Esophagus muscularis mucosa (tissue), 4 donors: ENCODE measurements around the gene NAA40. TPM values are rescaled to one million over a fixed set of nuclear protein-coding genes. Genes with fewer than 3 reads are reported as not detected.

Source experiments
- DNase-seq: peaks from one replicate; pipeline ENCODE4 v3.0.0-alpha.2; 2017; ENCODE audit errors: extremely low spot score
- H3K27ac ChIP-seq, 4 donors: fragments of 200-600 bp; sonication (generic); replicated peaks in 1 of 4; 1 replicate in 3 of 4; 2 replicates in 1 of 4; pipeline ENCODE4 v1.5.1; 2016 to 2019; ENCODE audit warnings: mild to moderate bottlenecking in 1 of 4
- H3K27me3 ChIP-seq, 4 donors: fragments of 200-600 bp; sonication (generic); one replicate each; pipeline versions ENCODE4 v1.5.1 to v1.6.0; 2016 to 2019
- H3K36me3 ChIP-seq, 4 donors: fragments of 200-600 bp; sonication (generic); one replicate each; pipeline ENCODE4 v1.5.1; 2016 to 2019
- H3K4me1 ChIP-seq, 4 donors: fragments of 200-600 bp; sonication (generic); one replicate each; pipeline ENCODE4 v1.5.1; 2016 to 2019
- H3K4me3 ChIP-seq, 4 donors: fragments of 200-600 bp; sonication (generic); 1 replicate in 2 of 4; 2 replicates in 2 of 4; pipeline ENCODE4 v1.5.1; 2016 to 2019; ENCODE audit warnings: mild to moderate bottlenecking in 4 of 4, moderate library complexity in 1 of 4
- H3K9me3 ChIP-seq, 4 donors: fragments of 200-600 bp; sonication (generic); 1 replicate in 3 of 4; 2 replicates in 1 of 4; pipeline ENCODE4 v1.5.1; 2016 to 2019
- CTCF ChIP-seq, 3 experiments: fragments of 200-600 bp in 2 of 3; fragments of 450-650 bp in 1 of 3; sonication (generic) in 2 of 3; IDR thresholded peaks; one replicate each; pipeline ENCODE4 v1.5.1; 2017 to 2019; ENCODE audit warnings: antibody characterized with exemption in 3 of 3, mild to moderate bottlenecking in 2 of 3, moderate library complexity in 1 of 3
- EP300 ChIP-seq: sonication (generic); formaldehyde crosslinking; IDR thresholded peaks from one replicate; pipeline ENCODE4 v1.6.1; 2017; ENCODE audit warnings: antibody characterized with exemption
- POLR2A ChIP-seq: fragments of 450-650 bp; IDR thresholded peaks from one replicate; pipeline ENCODE4 v1.6.1; 2017; ENCODE audit warnings: antibody characterized with exemption, moderate library complexity, mild to moderate bottlenecking, low read depth
- POLR2AphosphoS5 ChIP-seq, 2 donors: sonication (generic); formaldehyde crosslinking; IDR thresholded peaks; one replicate each; pipeline ENCODE4 v1.6.1; 2017; ENCODE audit warnings: antibody characterized with exemption in 2 of 2
- WGBS: methylation state at CpG from one replicate; pipeline ENCODE4 v1.1.5; 2018; 5-methylcytosine and 5-hydroxymethylcytosine counted together
- intact Hi-C: fragments of 100-400 bp; cut with DNase I; formaldehyde crosslinking; loops from one replicate; pipeline ENCODE4 v1.15.1; 2023
- total RNA-seq, 4 donors: library from RNA; depleted of rRNA; stranded (reverse); fragments of >200 nt; gene quantifications; one replicate each; pipeline versions ENCODE4 v1.1.0 to v1.2.1, GENCODE V29; 2016

Gene NAA40
- total RNA-seq, 4 donors from 2014 or later: 3.8 to 8.8 (median 8.0) TPM

- Histone ChIP-seq H3K9me3 (no peaks in the 10 kb centered on the region), H3K36me3 (peaks cover 3 to 28% (median 16%) of the 10 kb centered on the region in 4 donors), H3K27ac (peak overlapping the region; percentile 82 to 92 (median 84)), H3K27me3 (no peaks in the 10 kb centered on the region), H3K4me1 (peaks cover 14 to 28% (median 26%) of the 10 kb centered on the region in 4 donors), H3K4me3 (peak overlapping the region; percentile 85 to 99 (median 92))
- under 1% methylated on average over 18 of the region's 18 CpGs for WGBS
- TF ChIP-seq POLR2A: no peak
- no peak for TF ChIP-seq EP300
- TF ChIP-seq CTCF (IDR thresholded peaks at IDR 0.05): no peak
- TF ChIP-seq POLR2AphosphoS5 (IDR thresholded peaks at IDR 0.05): no peak
- no peak for DNase-seq
- intact Hi-C loops: no loop called here
These were observed 47.0 kb downstream of the NAA40 start for GRCh38 chr11:63985812-63986155.

- peaks cover 14 to 28% (median 26%) of the 10 kb centered on the region in 4 donors for H3K4me1 ChIP-seq
- H3K27me3 ChIP-seq: no peaks in the 10 kb centered on the region
- no peaks in the 10 kb centered on the region for H3K9me3 ChIP-seq
- 3% methylated on average over 5 of the region's 63 CpGs for WGBS
- peak; percentile 81 to 91 for TF ChIP-seq POLR2AphosphoS5 (IDR thresholded peaks at IDR 0.05)
- no peak for TF ChIP-seq CTCF (IDR thresholded peaks at IDR 0.05)
- TF ChIP-seq EP300: no peak
- H3K27ac ChIP-seq: peak within 1 kb of the TSS; percentile 82 to 92 (median 84)
- peak within 1 kb of the TSS; percentile 85 to 99 (median 92) for H3K4me3 ChIP-seq
- DNase-seq: peak; percentile 97
- peaks cover 4 to 33% (median 21%) of the 10 kb centered on the region in 4 donors for H3K36me3 ChIP-seq
- intact Hi-C loops: no loop called here
These were observed 47.5 kb downstream of the NAA40 start, which contains the start of gene OTUB1 for GRCh38 chr11:63986156-63986931. TSS of gene OTUB1 (plus strand) at chr11:63986438. CDS start at chr11:63986457, 19 bp downstream.

GRCh38 chr11:63986932-63987513, 48.2 kb downstream of the NAA40 start:
- DNase-seq: no peak
- intact Hi-C loops: no loop called here
- WGBS: 54% methylated on average over 15 of the region's 25 CpGs
- peak overlapping the region; percentile 85 to 99 (median 92) for H3K4me3 ChIP-seq
- no peak for TF ChIP-seq POLR2A
- TF ChIP-seq EP300: no peak
- no peak for TF ChIP-seq POLR2AphosphoS5 (IDR thresholded peaks at IDR 0.05)
- TF ChIP-seq CTCF (IDR thresholded peaks at IDR 0.05): no peak
- no peaks in the 10 kb centered on the region for H3K27me3 ChIP-seq
- H3K27ac ChIP-seq: peak overlapping the region; percentile 82 to 92 (median 84)
- peaks cover 4 to 40% (median 27%) of the 10 kb centered on the region in 4 donors for H3K36me3 ChIP-seq
- H3K9me3 ChIP-seq: no peaks in the 10 kb centered on the region
- peaks cover 14 to 28% (median 26%) of the 10 kb centered on the region in 4 donors for H3K4me1 ChIP-seq

- H3K27ac ChIP-seq: no peak overlapping the region
These were observed 52.8 kb downstream of the NAA40 start for GRCh38 chr11:63991558-63991957.

GRCh38 chr11:63993100-63993499, 54.3 kb downstream of the NAA40 start:
- intact Hi-C loops: no loop called here
- Histone ChIP-seq H3K4me3 (no peak overlapping the region), H3K27me3 (no peaks in the 10 kb centered on the region), H3K9me3 (no peaks in the 10 kb centered on the region), H3K36me3 (peaks cover 42 to 100% (median 78%) of the 10 kb centered on the region in 4 donors), H3K4me1 (peaks cover 3 to 10% (median 5%) of the 10 kb centered on the region in 4 donors), H3K27ac (no peak overlapping the region)
- WGBS: 92% methylated on average over 5 of the region's 5 CpGs
- DNase-seq: no peak
- TF ChIP-seq POLR2A: no peak
- no peak for TF ChIP-seq EP300
- TF ChIP-seq POLR2AphosphoS5 (IDR thresholded peaks at IDR 0.05): no peak
- TF ChIP-seq CTCF (IDR thresholded peaks at IDR 0.05): no peak

More at GRCh38 chr11:63991558-63991957, 52.8 kb downstream of the NAA40 start:
- 91% methylated on average over 10 of the region's 10 CpGs for WGBS
- intact Hi-C loops: no loop called here
- no peak for TF ChIP-seq POLR2A
- no peak for TF ChIP-seq EP300
- TF ChIP-seq POLR2AphosphoS5 (IDR thresholded peaks at IDR 0.05): no peak
- no peaks in the 10 kb centered on the region for H3K27me3 ChIP-seq
- H3K4me1 ChIP-seq: peaks cover 15 to 25% (median 19%) of the 10 kb centered on the region in 4 donors
- peaks cover 27 to 86% (median 62%) of the 10 kb centered on the region in 4 donors for H3K36me3 ChIP-seq
- H3K9me3 ChIP-seq: no peaks in the 10 kb centered on the region
- no peak for DNase-seq
- no peak overlapping the region for H3K4me3 ChIP-seq
